ENCODE data around the gene GRK6.

GRK6 gene

GRCh38 chr5:177455036-177455660 lies 28.7 kb downstream of the GRK6 start:
- DNase-seq = no peak

GRCh38 chr5:177455661-177456590 lies 29.4 kb downstream of the GRK6 start:
- no peak for DNase-seq

GRCh38 chr5:177456591-177456964 lies 30.1 kb downstream of the GRK6 start:
- DNase-seq = no peak

GRCh38 chr5:177456976-177457851 lies 30.7 kb downstream of the GRK6 start:
- peak; percentile 45 for DNase-seq

GRCh38 chr5:177457852-177458681 lies 31.6 kb downstream of the GRK6 start:
- no peak for DNase-seq

GRCh38 chr5:177458912-177459350 lies 32.5 kb downstream of the GRK6 start:
- DNase-seq = no peak

GRCh38 chr5:177459357-177459756 lies 32.9 kb downstream of the GRK6 start:
- DNase-seq = no peak

- no peak for DNase-seq
Observed at GRCh38 chr5:177459819-177460628, 33.5 kb downstream of the GRK6 start.

GRCh38 chr5:177462021-177462670 lies 35.7 kb downstream of the GRK6 start:
- DNase-seq = no peak

GRCh38 chr5:177465044-177465443 lies 38.6 kb downstream of the GRK6 start:
- DNase-seq = no peak

GRCh38 chr5:177466861-177467260 lies 40.4 kb downstream of the GRK6 start:
- no peak for DNase-seq

- DNase-seq = no peak
Observed at GRCh38 chr5:177467436-177467835, 41.0 kb downstream of the GRK6 start.

GRCh38 chr5:177468329-177468684 lies 41.8 kb downstream of the GRK6 start:
- no peak for DNase-seq

GRCh38 chr5:177468685-177469628 lies 42.5 kb downstream of the GRK6 start:
- DNase-seq = no peak

- no peak for DNase-seq
Observed at GRCh38 chr5:177469750-177470525, 43.5 kb downstream of the GRK6 start.

GRCh38 chr5:177470759-177471536 lies 44.5 kb downstream of the GRK6 start:
- DNase-seq = no peak

- DNase-seq = no peak
Observed at GRCh38 chr5:177471610-177472356, 45.3 kb downstream of the GRK6 start.
